Uterus (tissue), 2 donors: Measurements from ENCODE around the gene STON1.

Experiments
- CTCF ChIP-seq, 4 experiments: fragments of 200-600 bp in 2 of 4; fragments of 450-650 bp in 2 of 4; sonication (generic) in 2 of 4; IDR thresholded peaks; one replicate each; pipeline ENCODE4 v1.5.1; 2016 to 2019; ENCODE audit warnings: antibody characterized with exemption in 4 of 4, mild to moderate bottlenecking in 2 of 4, moderate library complexity in 1 of 4
- POLR2A ChIP-seq, 2 donors: fragments of 450-650 bp; IDR thresholded peaks; one replicate each; pipeline ENCODE4 v1.6.1; 2016; ENCODE audit warnings: antibody characterized with exemption in 2 of 2, mild to moderate bottlenecking in 1 of 2, moderate library complexity in 1 of 2

- no peak for TF ChIP-seq POLR2A (IDR thresholded peaks at IDR 0.05)
- no peak for TF ChIP-seq CTCF (IDR thresholded peaks at IDR 0.05)
Measured at GRCh38 chr2:48529676-48530032, 300 bp upstream of the STON1 start.
